ENCODE data around the gene SLC35F6. TPM values are rescaled to one million over a fixed set of nuclear protein-coding genes. Genes with fewer than 3 reads are reported as not detected.

Gene SLC35F6
- total RNA-seq, 1 experiment from 2014 or later = 76.9 TPM

DNA sequence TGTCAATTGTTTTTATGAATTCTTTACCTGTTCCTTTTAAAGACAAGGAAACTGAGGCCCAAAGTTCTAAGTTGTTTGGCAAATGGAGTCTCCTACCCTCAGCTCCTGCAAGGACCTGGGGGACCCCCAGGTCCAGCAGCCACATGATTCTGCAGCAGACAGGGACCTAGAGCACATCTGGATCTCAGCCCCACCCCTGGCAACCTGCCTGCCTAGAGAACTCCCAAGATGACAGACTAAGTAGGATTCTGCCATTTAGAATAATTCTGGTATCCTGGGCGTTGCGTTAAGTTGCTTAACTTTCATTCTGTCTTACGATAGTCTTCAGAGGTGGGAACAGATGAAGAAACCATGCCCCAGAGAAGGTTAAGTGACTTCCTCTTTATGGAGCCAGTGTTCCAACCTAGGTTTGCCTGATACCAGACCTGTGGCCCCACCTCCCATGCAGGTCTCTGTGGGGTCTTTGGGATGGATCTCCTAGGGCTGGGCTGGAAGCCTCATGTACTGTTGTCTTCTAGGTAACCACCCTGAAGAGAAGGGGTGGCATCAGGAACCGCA is 16.2 kb downstream of the SLC35F6 start:
- no peak overlapping the region for H3K4me3 Mint-ChIP-seq (ENCODE audit: unreplicated experiment)
- no TSS peak for BruUV-seq (replicated peaks)
- H3K9me3 Mint-ChIP-seq (ENCODE audit: unreplicated experiment) = no peaks in the 10 kb centered on the region
- intact Hi-C loops (cut with micrococcal nuclease) = no loop called here
- no peak overlapping the region for H3K27ac Mint-ChIP-seq (ENCODE audit: low read depth, unreplicated experiment)
- H3K36me3 Mint-ChIP-seq (ENCODE audit: insufficient read depth, unreplicated experiment) = peaks cover 68% of the 10 kb centered on the region
- ChIA-PET CTCF (interaction anchor here (0.7 kb wide), 1 partner anchor 16 kb away, joined by 3 read pairs; the partner anchor contains the start of gene SLC35F6), POLR2A (interaction anchor here (0.7 to 2.5 kb wide), 3 partner anchors 9 to 11 kb away, joined by 4 to 22 read pairs (median 8); no protein-coding TSS in a partner anchor)
- TF ChIP-seq, protein P1, sequence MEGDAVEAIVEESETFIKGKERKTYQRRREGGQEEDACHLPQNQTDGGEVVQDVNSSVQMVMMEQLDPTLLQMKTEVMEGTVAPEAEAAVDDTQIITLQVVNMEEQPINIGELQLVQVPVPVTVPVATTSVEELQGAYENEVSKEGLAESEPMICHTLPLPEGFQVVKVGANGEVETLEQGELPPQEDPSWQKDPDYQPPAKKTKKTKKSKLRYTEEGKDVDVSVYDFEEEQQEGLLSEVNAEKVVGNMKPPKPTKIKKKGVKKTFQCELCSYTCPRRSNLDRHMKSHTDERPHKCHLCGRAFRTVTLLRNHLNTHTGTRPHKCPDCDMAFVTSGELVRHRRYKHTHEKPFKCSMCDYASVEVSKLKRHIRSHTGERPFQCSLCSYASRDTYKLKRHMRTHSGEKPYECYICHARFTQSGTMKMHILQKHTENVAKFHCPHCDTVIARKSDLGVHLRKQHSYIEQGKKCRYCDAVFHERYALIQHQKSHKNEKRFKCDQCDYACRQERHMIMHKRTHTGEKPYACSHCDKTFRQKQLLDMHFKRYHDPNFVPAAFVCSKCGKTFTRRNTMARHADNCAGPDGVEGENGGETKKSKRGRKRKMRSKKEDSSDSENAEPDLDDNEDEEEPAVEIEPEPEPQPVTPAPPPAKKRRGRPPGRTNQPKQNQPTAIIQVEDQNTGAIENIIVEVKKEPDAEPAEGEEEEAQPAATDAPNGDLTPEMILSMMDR (IDR thresholded peaks at IDR 0.05; ENCODE audit: unreplicated experiment) = no peak
- H3K4me1 Mint-ChIP-seq (ENCODE audit: insufficient read depth, unreplicated experiment) = peaks cover 6% of the 10 kb centered on the region
- no peak for DNase-seq (ENCODE audit: unreplicated experiment)
- no peaks in the 10 kb centered on the region for H3K27me3 Mint-ChIP-seq (ENCODE audit: insufficient read depth, unreplicated experiment)

DNA sequence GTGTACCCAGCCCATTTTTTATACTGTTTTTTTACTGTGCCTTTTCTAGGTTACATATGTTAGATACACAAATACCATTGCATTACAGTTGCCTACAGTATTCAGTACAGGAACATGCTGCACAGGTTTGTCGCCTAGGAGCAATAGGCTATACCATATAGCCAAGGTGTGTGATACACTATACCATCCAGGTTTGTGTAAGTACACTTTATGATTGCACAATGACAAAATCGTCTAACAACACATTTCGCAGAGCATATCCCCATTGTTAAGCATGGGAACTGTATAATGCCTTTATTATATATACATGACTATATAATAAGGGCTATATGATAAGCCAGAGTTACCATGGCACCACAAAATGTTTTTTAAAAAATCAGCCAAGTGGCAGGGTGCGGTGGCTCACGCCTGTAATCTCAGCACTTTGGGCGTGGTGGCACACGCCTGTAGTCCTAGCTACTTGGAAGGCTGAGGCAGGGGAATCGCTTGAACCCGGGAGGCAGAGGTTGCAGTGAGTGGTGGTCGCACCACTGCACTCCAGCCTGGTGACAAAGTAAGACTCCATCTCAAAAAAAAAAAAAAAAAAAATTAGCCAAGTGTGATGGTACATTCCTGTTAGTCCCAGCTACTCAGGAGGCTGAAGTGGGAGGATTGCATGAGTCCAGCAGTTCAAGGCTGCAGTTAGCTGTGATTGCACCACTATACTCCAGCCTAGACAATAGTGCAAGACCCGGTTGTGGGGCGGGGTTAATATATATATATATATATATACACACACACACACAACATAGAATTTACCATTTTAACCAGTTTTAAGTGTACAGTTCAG is 19.0 kb downstream of the SLC35F6 start:
- POLR2A ChIA-PET = interaction anchor here (0.7 to 2.5 kb wide), 6 partner anchors 11 to 437 kb away, joined by 3 to 22 read pairs (median 5); partner anchors contain the start of gene SELENOI
- TF ChIP-seq, protein P1 (IDR thresholded peaks at IDR 0.05; ENCODE audit: unreplicated experiment) = no peak
- Mint-ChIP-seq H3K27ac (ENCODE audit: low read depth, unreplicated experiment) (no peak overlapping the region), H3K4me3 (ENCODE audit: unreplicated experiment) (no peak overlapping the region), H3K9me3 (ENCODE audit: unreplicated experiment) (no peaks in the 10 kb centered on the region), H3K27me3 (ENCODE audit: insufficient read depth, unreplicated experiment) (no peaks in the 10 kb centered on the region), H3K36me3 (ENCODE audit: insufficient read depth, unreplicated experiment) (peaks cover 55% of the 10 kb centered on the region), H3K4me1 (ENCODE audit: insufficient read depth, unreplicated experiment) (peaks cover 15% of the 10 kb centered on the region)
- DNase-seq (ENCODE audit: unreplicated experiment) = no peak
- CTCF ChIA-PET = no interaction called here
- intact Hi-C loops (cut with micrococcal nuclease) = no loop called here
- BruUV-seq (replicated peaks) = no TSS peak

DNA sequence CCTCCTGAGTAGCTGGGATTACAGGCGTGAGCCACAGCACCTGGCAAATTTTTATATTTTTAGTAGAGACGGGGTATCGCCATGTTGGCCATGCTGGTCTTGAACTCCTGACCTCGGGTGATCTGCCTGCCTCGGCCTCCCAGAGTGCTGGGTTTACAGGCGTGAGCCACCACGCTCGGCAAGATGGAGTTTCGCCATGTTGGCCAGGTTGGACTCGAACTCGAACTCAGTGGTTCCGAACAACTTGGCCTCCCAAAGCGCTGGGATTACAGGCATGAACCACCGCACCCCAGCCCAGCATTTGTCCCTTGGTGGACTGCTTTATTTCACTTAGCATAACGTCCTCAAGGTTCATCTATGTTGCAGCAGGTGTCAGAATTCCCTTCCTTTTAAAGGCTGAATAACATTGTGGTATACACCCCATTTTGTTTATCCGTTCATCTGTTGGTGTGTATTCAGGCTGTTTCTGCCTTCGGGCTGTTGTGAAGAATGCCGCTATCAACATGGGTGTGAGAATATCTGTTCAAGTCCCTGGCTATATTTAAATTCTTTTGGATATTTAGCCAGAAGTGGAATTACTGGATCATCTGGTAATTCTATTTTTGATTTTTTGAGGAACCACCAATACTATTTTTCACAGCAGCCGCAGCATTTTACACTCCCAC is 20.6 kb downstream of the SLC35F6 start:
- TF ChIP-seq, protein P1 (IDR thresholded peaks at IDR 0.05; ENCODE audit: unreplicated experiment) = no peak
- H3K9me3 Mint-ChIP-seq (ENCODE audit: unreplicated experiment) = no peaks in the 10 kb centered on the region
- peaks cover 20% of the 10 kb centered on the region for H3K4me1 Mint-ChIP-seq (ENCODE audit: insufficient read depth, unreplicated experiment)
- DNase-seq (ENCODE audit: unreplicated experiment) = no peak
- H3K36me3 Mint-ChIP-seq (ENCODE audit: insufficient read depth, unreplicated experiment) = peaks cover 39% of the 10 kb centered on the region
- intact Hi-C loops (cut with micrococcal nuclease) = no loop called here
- no TSS peak for BruUV-seq (replicated peaks)
- ChIA-PET CTCF (no interaction called here), POLR2A (interaction anchor here (1.9 kb wide), 1 partner anchor 16 kb away, joined by 13 read pairs; no protein-coding TSS in a partner anchor)
- H3K27ac Mint-ChIP-seq (ENCODE audit: low read depth, unreplicated experiment) = no peak overlapping the region
- peak overlapping the region; percentile 76 for H3K4me3 Mint-ChIP-seq (ENCODE audit: unreplicated experiment)
- no peaks in the 10 kb centered on the region for H3K27me3 Mint-ChIP-seq (ENCODE audit: insufficient read depth, unreplicated experiment)
